Body of pancreas (tissue), 4 donors: ENCODE measurements around the gene MAGEA2B.
"Not testable (repeated sequence)": the region's sequence is repeated elsewhere in the genome, so short reads cannot be mapped to it uniquely, and the experiment has no call there.

ENCODE experiments used
- CTCF ChIP-seq, 7 experiments: fragments of 450-650 bp in 4 of 7; fragments of 200-600 bp in 3 of 7; sonication (generic) in 3 of 7; IDR thresholded peaks; one replicate each; pipeline ENCODE4 v1.5.1; 2016 to 2019; ENCODE audit warnings: antibody characterized with exemption in 7 of 7
- POLR2A ChIP-seq, 3 donors: fragments of 450-650 bp; IDR thresholded peaks; one replicate each; pipeline ENCODE4 v1.6.1; 2016; ENCODE audit warnings: antibody characterized with exemption in 3 of 3, mild to moderate bottlenecking in 2 of 3

- not testable (repeated sequence) for TF ChIP-seq CTCF, POLR2A (IDR thresholded peaks at IDR 0.05)
Observed at GRCh38 chrX:152734143-152734858, 19.9 kb downstream of the MAGEA2B start.
